HepG2 (cell line): ENCODE data around the gene OR13C2. TPM values are rescaled to one million over a fixed set of nuclear protein-coding genes. Genes with fewer than 3 reads are reported as not detected.
"Not testable (repeated sequence)": the region's sequence is repeated elsewhere in the genome, so short reads cannot be mapped to it uniquely, and the experiment has no call there.

Experiments used
- ATAC-seq: fragments of 200-7000 bp; cut with Tn5 transposase; 3 replicates; pipeline ENCODE4 v1.9.1; 2020; ENCODE audit warnings: mild to moderate bottlenecking, moderate library complexity
- Bru-seq: library from RNA; stranded (reverse); fragments of 400-500 nt; gene quantifications from one replicate; lab custom pipeline; 2021; lab: Mats Ljungman, UMichigan
- BruChase-seq, 2 experiments: library from RNA; stranded (reverse); fragments of 400-500 nt; gene quantifications; one replicate each; lab custom pipeline; 2021; lab: Mats Ljungman, UMichigan
- BruUV-seq: library from RNA; stranded (reverse); fragments of 400-500 nt; replicated peaks from 2 replicates; lab custom pipeline; 2021; lab: Mats Ljungman, UMichigan
- CTCF ChIA-PET: fragments of 300-600 bp; formaldehyde crosslinking; extraction: SDS; loops from one replicate; lab custom pipeline; 2021; ENCODE audit warnings: low total read pairs, inconsistent platforms, low intra/inter-chr PET ratio; lab: Yijun Ruan, JAX
- POLR2A ChIA-PET: fragments of 350-600 bp; sonication (Branson Sonifier 250); formaldehyde crosslinking; loops from one replicate; lab custom pipeline; 2020; ENCODE audit warnings: antibody characterized with exemption, inconsistent platforms; lab: Yijun Ruan, JAX
- DNase-seq: peaks from one replicate; pipeline ENCODE4 v3.0.0-alpha.2; 2015; ENCODE audit warnings: low spot score
- FAIRE-seq: peaks from 3 replicates; lab custom pipeline; 2011; peaks lifted over from hg19 to GRCh38; lab: Jason Lieb, UNC
- H2AFZ ChIP-seq: one replicate; pipeline ENCODE4 v1.6.1; 2011; ENCODE audit warnings: low read length, inconsistent platforms
- H3K27ac ChIP-seq: fragments of 300-600 bp; 3 replicates; pipeline ENCODE4 v1.8.0; 2011; ENCODE audit warnings: mixed run types, mild to moderate bottlenecking, mixed read lengths, low read length, inconsistent platforms; ENCODE audit not compliant: insufficient read depth; ENCODE audit errors: extremely low read length
- H3K27me3 ChIP-seq, 2 experiments: fragments of 200-600 bp in 1 of 2; 2 replicates in 1 of 2; 3 replicates in 1 of 2; pipeline versions ENCODE4 v1.6.0 to v1.8.0; 2011; ENCODE audit warnings: low read length in 2 of 2, mild to moderate bottlenecking in 2 of 2, moderate library complexity in 2 of 2, inconsistent platforms in 1 of 2; ENCODE audit not compliant: insufficient read depth in 2 of 2, control insufficient read depth in 1 of 2
- H3K36me3 ChIP-seq, 2 experiments: fragments of 200-600 bp in 1 of 2; replicated peaks in 1 of 2; 2 replicates in 1 of 2; 3 replicates in 1 of 2; pipeline versions ENCODE4 v1.5.1 to v1.8.0; 2011; ENCODE audit warnings: low read length in 2 of 2, inconsistent platforms in 1 of 2; ENCODE audit not compliant: insufficient read depth in 2 of 2, control insufficient read depth in 1 of 2
- H3K4me1 ChIP-seq: 2 replicates; pipeline ENCODE4 v1.5.1; 2012; ENCODE audit warnings: low read length, inconsistent platforms; ENCODE audit not compliant: insufficient read depth
- H3K4me2 ChIP-seq: 2 replicates; pipeline ENCODE4 v1.6.0; 2011; ENCODE audit warnings: low read depth, low read length, inconsistent platforms
- H3K4me3 ChIP-seq, 3 experiments: fragments of 200-600 bp in 1 of 3; sonication (generic), shearing (Covaris generic) in 1 of 3; replicated peaks in 1 of 3; 2 replicates each; pipeline ENCODE4 v1.5.1; 2011 to 2016; ENCODE audit warnings: low read length in 3 of 3, inconsistent platforms in 2 of 3, low read depth in 2 of 3, mild to moderate bottlenecking in 2 of 3, control low read depth in 1 of 3, mixed read lengths in 1 of 3; ENCODE audit not compliant: insufficient read depth in 1 of 3
- H3K79me2 ChIP-seq: one replicate; pipeline ENCODE4 v1.6.1; 2011; ENCODE audit warnings: low read length, inconsistent platforms; ENCODE audit not compliant: insufficient read depth
- H3K9ac ChIP-seq: 2 replicates; pipeline ENCODE4 v1.6.0; 2011; ENCODE audit warnings: mild to moderate bottlenecking, low read depth, low read length, inconsistent platforms; ENCODE audit not compliant: insufficient read depth
- H3K9me3 ChIP-seq: 2 replicates; pipeline ENCODE4 v1.5.1; 2012; ENCODE audit warnings: mild to moderate bottlenecking, low read length
- H4K20me1 ChIP-seq: 2 replicates; pipeline ENCODE4 v1.6.0; 2011; ENCODE audit warnings: inconsistent platforms, mild to moderate bottlenecking, low read length, moderate library complexity; ENCODE audit not compliant: insufficient read depth
- CHD2 ChIP-seq: IDR thresholded peaks from 2 replicates; pipeline ENCODE4 v1.6.1; 2011; ENCODE audit warnings: low read depth, low read length, improper control_type of control experiment
- HNRNPLL ChIP-seq: fragments of 200-400 bp; formaldehyde crosslinking; IDR thresholded peaks from 2 replicates; pipeline ENCODE4 v1.6.1; 2017; ENCODE audit warnings: mild to moderate bottlenecking, low read depth, low read length; ENCODE audit not compliant: poor library complexity, severe bottlenecking
- NR1H2 ChIP-seq: sonication (generic); formaldehyde crosslinking; IDR thresholded peaks from 2 replicates; pipeline ENCODE4 v1.8.1; 2022; ENCODE audit warnings: low read depth, missing genetic modification reagents, borderline replicate concordance
- POLR2A ChIP-seq, 2 experiments: IDR thresholded peaks; 2 replicates each; pipeline ENCODE4 v1.6.1; 2011; ENCODE audit warnings: low read depth in 2 of 2, low read length in 2 of 2, mild to moderate bottlenecking in 1 of 2, moderate library complexity in 1 of 2; ENCODE audit not compliant: insufficient read depth in 1 of 2
- SP5 ChIP-seq: IDR thresholded peaks from 2 replicates; pipeline ENCODE4 v1.6.1; 2016; ENCODE audit warnings: low read depth, borderline replicate concordance
- SRSF1 ChIP-seq: fragments of 200-400 bp; formaldehyde crosslinking; optimal IDR thresholded peaks from 2 replicates; pipeline ENCODE3; 2017; ENCODE audit warnings: mild to moderate bottlenecking, low read depth, low read length, moderate library complexity
- ZNF343 ChIP-seq: sonication (generic); formaldehyde crosslinking; IDR thresholded peaks from 2 replicates; pipeline ENCODE4 v1.4.0; 2020; ENCODE audit warnings: mild to moderate bottlenecking, missing genetic modification reagents
- WGBS: methylation state at CpG from one replicate; pipeline ENCODE4 v1.1.6; 2017; ENCODE audit warnings: low lambda C conversion rate; 5-methylcytosine and 5-hydroxymethylcytosine counted together
- in situ Hi-C: cut with HindIII; loops from 2 replicates; pipeline ENCODE4 v1.10.0; 2017; ENCODE audit warnings: low pct_unique_long_range_greater_than_20kb; ENCODE audit not compliant: extremely low pct_ligation_motif_present
- intact Hi-C: fragments of 100-400 bp; cut with micrococcal nuclease; formaldehyde crosslinking; loops from one replicate; pipeline ENCODE4 v1.10.0; 2022; ENCODE audit not compliant: unreplicated experiment
- long read RNA-seq, 2 experiments: library from RNA in 1 of 2; library from polyadenylated mRNA in 1 of 2; stranded (forward) in 1 of 2; unstranded in 1 of 2; transcript quantifications; one replicate each; pipeline ENCODE4 v2.0.0, GENCODE V29; 2019 to 2022
- polyA minus RNA-seq, 3 experiments: library from RNA; depleted of rRNA, polyadenylated mRNA; stranded (reverse); fragments of >200 nt; gene quantifications; 2 replicates each; pipeline ENCODE4 v1.2.3, GENCODE V29; 2011; ENCODE audit warnings: low replicate concordance in 1 of 3
- polyA plus RNA-seq, 8 experiments: library from polyadenylated mRNA; depleted of rRNA in 3 of 8; stranded (reverse) in 7 of 8; unstranded in 1 of 8; fragments of >200 nt; fragmentation: Illumina TruSeq in 4 of 8; extraction: Trizol in 4 of 8; gene quantifications; 2 replicates each; pipeline versions ENCODE4 v1.2.1 to v1.2.3, GENCODE V29; 2011 to 2016; ENCODE audit warnings: low read depth in 4 of 8, missing spikeins in 1 of 8, mixed read lengths in 1 of 8; ENCODE audit not compliant: insufficient read depth in 1 of 8
- total RNA-seq, 5 experiments: library from RNA; depleted of rRNA; stranded (reverse); fragments of >200 nt; fragmentation: Illumina TruSeq; extraction: Trizol; gene quantifications; 2 replicates each; pipeline ENCODE4 v1.2.3, GENCODE V29; 2016; ENCODE audit warnings: low read depth in 1 of 5

The OR13C2 gene
- total RNA-seq (2016; rRNA removed; fragmentation: Illumina TruSeq; extraction: Trizol) (not detected in 2 replicates), polyA plus RNA-seq (2011; rRNA removed) (not detected in 2 replicates), polyA minus RNA-seq (2011; rRNA and poly(A)+ RNA removed; ENCODE audit: low replicate concordance) (not detected in 2 replicates), Bru-seq, nascent RNA (not detected), BruChase-seq, experiment 1, labeled RNA remaining after a 6-hour chase (not detected), BruChase-seq, experiment 2, labeled RNA remaining after a 2-hour chase (not detected)
- not detected in 2 replicates for total RNA-seq (2016; cell fraction: cytosol; rRNA removed; fragmentation: Illumina TruSeq; extraction: Trizol; ENCODE audit: low read depth)
- not detected in 2 replicates for total RNA-seq (2016; cell fraction: insoluble cytoplasmic fraction; rRNA removed; fragmentation: Illumina TruSeq; extraction: Trizol)
- total RNA-seq (2016; cell fraction: membrane; rRNA removed; fragmentation: Illumina TruSeq; extraction: Trizol): not detected in 2 replicates
- total RNA-seq (2016; cell fraction: nucleus; rRNA removed; fragmentation: Illumina TruSeq; extraction: Trizol): not detected in 2 replicates
- polyA plus RNA-seq (2011; cell fraction: cytosol; rRNA removed): not detected in 2 replicates
- polyA plus RNA-seq (2011; cell fraction: nucleus; rRNA removed): not detected in 2 replicates
- polyA plus RNA-seq (2012): not detected in 2 replicates
- not detected in 2 replicates for polyA plus RNA-seq (2016; cell fraction: cytosol; fragmentation: Illumina TruSeq; extraction: Trizol; ENCODE audit: low read depth)
- polyA plus RNA-seq (2016; cell fraction: insoluble cytoplasmic fraction; fragmentation: Illumina TruSeq; extraction: Trizol; ENCODE audit: low read depth): not detected in 2 replicates
- not detected in 2 replicates for polyA plus RNA-seq (2016; cell fraction: membrane; fragmentation: Illumina TruSeq; extraction: Trizol; ENCODE audit: low read depth)
- polyA plus RNA-seq (2016; cell fraction: nucleus; fragmentation: Illumina TruSeq; extraction: Trizol; ENCODE audit: insufficient read depth, low read depth): not detected in 2 replicates
- polyA minus RNA-seq (2011; cell fraction: cytosol; rRNA and poly(A)+ RNA removed): not detected in 2 replicates
- polyA minus RNA-seq (2011; cell fraction: nucleus; rRNA and poly(A)+ RNA removed): 0.64 TPM in 1 of 2 replicates, not detected in the other
- long read RNA-seq, experiment 1: 0 reads
- long read RNA-seq, experiment 2: 0 reads

- H2AFZ ChIP-seq, DNase-seq, H3K4me1 ChIP-seq, H3K27me3 ChIP-seq, in situ Hi-C loops, H3K27ac ChIP-seq, H4K20me1 ChIP-seq, intact Hi-C loops, H3K9me3 ChIP-seq, H3K9ac ChIP-seq, POLR2A ChIA-PET, CTCF ChIA-PET, ATAC-seq, H3K79me2 ChIP-seq, BruUV-seq, FAIRE-seq, H3K36me3 ChIP-seq, H3K4me3 ChIP-seq, H3K4me2 ChIP-seq: not testable (repeated sequence)
- 0% methylated on average over 1 of the region's 1 CpG for WGBS
These were observed at the start of gene OR13C2 for GRCh38 chr9:104605527-104605926. Gene OR13C2 (minus strand): TSS chr9:104605627. CDS start chr9:104605627, 0 bp downstream.

GRCh38 chr9:104635456-104635855, 30.0 kb upstream of the OR13C2 start:
- no peaks in the 10 kb centered on the region for H4K20me1 ChIP-seq
- ChIA-PET POLR2A (no interaction called here), CTCF (no interaction called here)
- intact Hi-C loops (no loop called here), in situ Hi-C loops (no loop called here)
- no peak overlapping the region for H3K4me3 ChIP-seq
- DNase-seq: no peak
- no peaks in the 10 kb centered on the region for H3K36me3 ChIP-seq
- H3K27ac ChIP-seq: no peak overlapping the region
- no peak overlapping the region for H3K4me2 ChIP-seq
- no TSS peak for BruUV-seq
- no peak overlapping the region for H2AFZ ChIP-seq
- no peak for ATAC-seq
- no peaks in the 10 kb centered on the region for H3K27me3 ChIP-seq
- no peaks in the 10 kb centered on the region; the same call in 1 of the 2 replicates for H3K9me3 ChIP-seq
- H3K79me2 ChIP-seq: no peaks in the 10 kb centered on the region
- TF ChIP-seq HNRNPLL: no peak
- TF ChIP-seq NR1H2 (CRISPR knock-in tag): no peak
- no peak for TF ChIP-seq SRSF1
- no peak for TF ChIP-seq CHD2
- no peak for TF ChIP-seq ZNF343 (CRISPR knock-in tag)
- TF ChIP-seq SP5 (CRISPR knock-in tag): no peak
- no peak for TF ChIP-seq POLR2A (IDR thresholded peaks at IDR 0.05; ENCODE audit: insufficient read depth in 1 of 2, low read depth in 2 of 2, low read length in 2 of 2)
- H3K4me1 ChIP-seq: no peaks in the 10 kb centered on the region
- no peak overlapping the region for H3K9ac ChIP-seq
- no peak for FAIRE-seq
